OCI-LY7 (cell line): Measurements from ENCODE around the gene RNF150. TPM values are rescaled to one million over a fixed set of nuclear protein-coding genes. Genes with fewer than 3 reads are reported as not detected.

Experiments used
- BruUV-seq: library from RNA; stranded (reverse); fragments of 400-500 nt; replicated peaks from 2 replicates; lab custom pipeline; 2021; lab: Mats Ljungman, UMichigan
- CTCF ChIA-PET: fragments of 300-600 bp; sonication (Branson Sonifier 250); formaldehyde crosslinking; loops from one replicate; lab custom pipeline; 2022; ENCODE audit warnings: antibody characterized with exemption; ENCODE audit not compliant: unreplicated experiment; lab: Charles Lee
- POLR2A ChIA-PET: fragments of 300-600 bp; sonication (Branson Sonifier 250); formaldehyde crosslinking; loops from one replicate; lab custom pipeline; 2022; ENCODE audit warnings: antibody characterized with exemption; lab: Charles Lee
- DNase-seq: peaks from one replicate; pipeline ENCODE4 v3.0.0-alpha.2; 2015; ENCODE audit warnings: low spot score
- H2AFZ ChIP-seq: fragments of 200-600 bp; sonication (generic), shearing (Covaris generic); 2 replicates; pipeline ENCODE4 v1.6.1; 2014; ENCODE audit warnings: mild to moderate bottlenecking, antibody characterized with exemption, low read length, moderate library complexity
- H3K27ac ChIP-seq: fragments of 200-600 bp; sonication (generic); 2 replicates; pipeline ENCODE4 v1.5.1; 2014; ENCODE audit warnings: mixed run types, low read depth, mild to moderate bottlenecking, moderate library complexity, low read length, inconsistent platforms; ENCODE audit not compliant: poor library complexity, severe bottlenecking
- H3K36me3 ChIP-seq: fragments of 200-600 bp; sonication (generic); 2 replicates; pipeline ENCODE4 v1.6.1; 2014; ENCODE audit warnings: mild to moderate bottlenecking, antibody characterized with exemption, low read length, moderate library complexity, mixed read lengths; ENCODE audit not compliant: insufficient read depth
- H3K4me1 ChIP-seq: fragments of 200-600 bp; sonication (generic); 2 replicates; pipeline ENCODE4 v1.5.1; 2014; ENCODE audit warnings: mild to moderate bottlenecking, low read length; ENCODE audit not compliant: insufficient read depth, poor library complexity, severe bottlenecking
- H3K4me2 ChIP-seq: fragments of 200-600 bp; sonication (generic); 2 replicates; pipeline ENCODE4 v1.6.1; 2014; ENCODE audit warnings: mild to moderate bottlenecking, low read length
- H3K4me3 ChIP-seq: fragments of 200-600 bp; sonication (generic); 2 replicates; pipeline ENCODE4 v1.5.1; 2014; ENCODE audit warnings: mild to moderate bottlenecking, low read depth, low read length; ENCODE audit not compliant: poor library complexity, severe bottlenecking
- H3K79me2 ChIP-seq: fragments of 200-600 bp; sonication (generic); 2 replicates; pipeline ENCODE4 v1.6.1; 2016; ENCODE audit warnings: low read depth, mild to moderate bottlenecking, low read length, moderate library complexity, mixed read lengths; ENCODE audit not compliant: insufficient read depth
- H3K9me2 ChIP-seq: fragments of 200-600 bp; sonication (generic); 2 replicates; pipeline ENCODE4 v1.6.1; 2016; ENCODE audit warnings: mild to moderate bottlenecking, low read length, mixed read lengths; ENCODE audit not compliant: insufficient read depth
- H3K9me3 ChIP-seq: fragments of 200-600 bp; sonication (generic); 2 replicates; pipeline ENCODE4 v1.6.1; 2014; ENCODE audit warnings: mild to moderate bottlenecking, mixed run types, low read length, mixed read lengths
- H4K20me1 ChIP-seq: fragments of 200-600 bp; sonication (generic); 2 replicates; pipeline ENCODE4 v1.6.1; 2014; ENCODE audit warnings: mild to moderate bottlenecking, antibody characterized with exemption, low read length, moderate library complexity, mixed read lengths; ENCODE audit not compliant: insufficient read depth
- EZH2phosphoT487 ChIP-seq: fragments of 200-600 bp; sonication (generic); IDR thresholded peaks from 2 replicates; pipeline ENCODE4 v1.6.1; 2018; ENCODE audit warnings: low read depth, borderline replicate concordance, mild to moderate bottlenecking, mixed run types, antibody characterized with exemption, low read length, moderate library complexity, mixed read lengths
- intact Hi-C: fragments of 100-400 bp; cut with micrococcal nuclease; formaldehyde crosslinking; loops from one replicate; pipeline ENCODE4 v1.10.0; 2022; ENCODE audit not compliant: unreplicated experiment
- total RNA-seq, 2 experiments: library from RNA; depleted of rRNA in 1 of 2; stranded (reverse); fragments of >200 nt in 1 of 2; shearing (Covaris generic) in 1 of 2; gene quantifications; 2 replicates each; pipeline ENCODE4 v1.2.3, GENCODE V29; 2014 to 2022
- TF ChIP-seq, protein P1 (sequence below): fragments of 200-600 bp; sonication (generic); conservative IDR thresholded peaks from 2 replicates; pipeline ENCODE4 v1.5.1; 2014; ENCODE audit warnings: mild to moderate bottlenecking, antibody characterized with exemption, low read length, moderate library complexity, mixed read lengths

Gene RNF150
- total RNA-seq, 2 experiments from 2014 or later, result not detected

DNA sequence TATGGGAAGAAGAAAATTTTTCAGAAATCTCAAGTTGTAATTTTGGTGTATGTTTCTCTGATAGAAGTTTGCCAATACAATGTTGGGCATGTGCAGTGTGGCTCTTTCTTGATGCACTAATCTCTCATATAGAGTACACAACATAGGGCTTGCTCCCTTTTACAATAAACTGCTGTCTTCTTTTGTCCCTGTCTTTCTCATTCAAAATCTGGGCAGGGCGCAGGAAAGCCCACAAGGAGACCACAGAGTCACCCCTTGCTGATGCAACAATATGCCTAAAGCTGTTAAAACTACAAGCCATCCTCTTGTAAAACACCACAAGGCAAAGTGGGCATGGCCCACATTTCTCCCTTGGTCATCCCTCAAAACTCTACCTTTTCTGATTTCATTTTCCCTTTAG, 313.7 kb downstream of the RNF150 start:
- Histone ChIP-seq H3K27ac (no peak overlapping the region), H3K9me2 (no peaks in the 10 kb centered on the region), H3K79me2 (no peaks in the 10 kb centered on the region), H3K4me1 (peaks cover 26% of the 10 kb centered on the region), H3K36me3 (no peaks in the 10 kb centered on the region), H2AFZ (peak overlapping the region; percentile 16; the same call in 1 of the 2 replicates), H4K20me1 (no peaks in the 10 kb centered on the region), H3K4me3 (no peak overlapping the region), H3K9me3 (no peaks in the 10 kb centered on the region), H3K4me2 (0 out of 2 replicates have a peak overlapping the region, but pooled peaks have one; percentile 5)
- BruUV-seq, result no TSS peak
- ChIA-PET CTCF (no interaction called here), POLR2A (interaction anchor here (0.6 to 1.7 kb wide), 11 partner anchors 9 to 204 kb away, joined by 3 to 10 read pairs (median 3); no protein-coding TSS in a partner anchor)
- intact Hi-C loops, result no loop called here
- TF ChIP-seq, protein P1, sequence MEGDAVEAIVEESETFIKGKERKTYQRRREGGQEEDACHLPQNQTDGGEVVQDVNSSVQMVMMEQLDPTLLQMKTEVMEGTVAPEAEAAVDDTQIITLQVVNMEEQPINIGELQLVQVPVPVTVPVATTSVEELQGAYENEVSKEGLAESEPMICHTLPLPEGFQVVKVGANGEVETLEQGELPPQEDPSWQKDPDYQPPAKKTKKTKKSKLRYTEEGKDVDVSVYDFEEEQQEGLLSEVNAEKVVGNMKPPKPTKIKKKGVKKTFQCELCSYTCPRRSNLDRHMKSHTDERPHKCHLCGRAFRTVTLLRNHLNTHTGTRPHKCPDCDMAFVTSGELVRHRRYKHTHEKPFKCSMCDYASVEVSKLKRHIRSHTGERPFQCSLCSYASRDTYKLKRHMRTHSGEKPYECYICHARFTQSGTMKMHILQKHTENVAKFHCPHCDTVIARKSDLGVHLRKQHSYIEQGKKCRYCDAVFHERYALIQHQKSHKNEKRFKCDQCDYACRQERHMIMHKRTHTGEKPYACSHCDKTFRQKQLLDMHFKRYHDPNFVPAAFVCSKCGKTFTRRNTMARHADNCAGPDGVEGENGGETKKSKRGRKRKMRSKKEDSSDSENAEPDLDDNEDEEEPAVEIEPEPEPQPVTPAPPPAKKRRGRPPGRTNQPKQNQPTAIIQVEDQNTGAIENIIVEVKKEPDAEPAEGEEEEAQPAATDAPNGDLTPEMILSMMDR, result no peak
- TF ChIP-seq EZH2phosphoT487, result no peak
- DNase-seq, result no peak

DNA sequence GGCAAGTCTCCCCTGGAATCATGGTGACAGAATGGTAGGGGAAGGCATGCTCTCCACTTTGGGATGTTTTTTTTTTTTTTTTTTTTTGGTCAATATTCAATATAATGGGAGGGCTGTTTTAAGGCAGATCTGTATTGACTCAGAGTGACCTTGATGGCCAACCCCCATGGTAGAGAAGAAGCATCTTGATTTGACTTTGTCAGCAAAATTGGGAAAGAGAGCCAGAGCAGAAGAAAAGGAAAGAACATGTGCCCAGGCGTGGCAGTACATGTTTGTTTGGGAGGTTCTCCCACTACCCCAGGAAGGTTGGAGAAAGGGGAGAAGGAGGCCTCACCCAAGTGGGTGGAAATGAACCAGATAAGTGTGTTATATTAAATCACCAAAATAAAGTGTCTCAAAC, 314.8 kb downstream of the RNF150 start:
- H3K27ac ChIP-seq, result no peak overlapping the region
- POLR2A ChIA-PET, result interaction anchor here (1.1 to 1.7 kb wide), 6 partner anchors 9 to 53 kb away, joined by 3 to 10 read pairs (median 6); no protein-coding TSS in a partner anchor
- no peaks in the 10 kb centered on the region for H3K79me2 ChIP-seq
- intact Hi-C loops, result no loop called here
- H2AFZ ChIP-seq, result no peak overlapping the region
- peaks cover 32% of the 10 kb centered on the region for H3K4me1 ChIP-seq
- H4K20me1 ChIP-seq, result no peaks in the 10 kb centered on the region
- no peaks in the 10 kb centered on the region for H3K9me3 ChIP-seq
- no peaks in the 10 kb centered on the region for H3K9me2 ChIP-seq
- BruUV-seq, result no TSS peak
- TF ChIP-seq, protein P1, result no peak
- TF ChIP-seq EZH2phosphoT487, result no peak
- H3K4me3 ChIP-seq, result no peak overlapping the region
- H3K4me2 ChIP-seq, result no peak overlapping the region
- no peak for DNase-seq
- no peaks in the 10 kb centered on the region for H3K36me3 ChIP-seq
- CTCF ChIA-PET, result no interaction called here

DNA sequence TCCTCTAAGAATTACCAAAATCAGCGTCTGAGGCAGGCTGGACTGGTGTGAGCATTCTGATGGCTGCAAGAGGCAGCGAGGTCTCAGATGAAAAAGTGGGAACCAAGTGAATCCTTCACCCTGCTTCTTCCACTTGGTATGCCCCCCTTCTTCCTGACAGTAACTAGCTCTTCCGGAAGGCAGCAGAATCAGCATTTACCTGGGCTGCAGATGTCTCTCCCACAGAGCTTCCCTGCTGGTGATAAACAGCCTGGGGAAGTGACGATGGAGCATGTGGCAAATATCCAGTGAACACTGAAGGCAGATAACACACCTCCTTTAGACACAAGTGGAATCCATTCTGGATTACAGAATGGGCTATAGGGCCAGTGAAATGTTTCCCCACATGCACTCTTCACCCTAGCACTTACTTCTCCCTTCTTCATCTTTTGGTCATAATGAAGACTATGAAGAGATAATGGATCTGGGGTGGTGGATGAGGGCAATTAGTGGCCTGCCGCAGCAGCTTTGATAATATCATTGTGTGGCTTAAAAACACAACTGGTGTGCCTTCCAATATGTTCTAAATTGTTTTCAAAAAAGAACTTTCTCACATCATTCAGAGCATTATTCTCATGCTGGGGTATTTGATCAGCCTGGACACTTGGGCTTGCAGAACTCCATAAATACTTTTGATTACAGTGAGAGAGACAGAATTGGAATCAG, 316.3 kb downstream of the RNF150 start:
- no peaks in the 10 kb centered on the region for H3K36me3 ChIP-seq
- TF ChIP-seq, protein P1, result no peak

More for the DNA sequence above, 316.3 kb downstream of the RNF150 start:
- H3K4me1 ChIP-seq, result peaks cover 40% of the 10 kb centered on the region
- no TSS peak for BruUV-seq
- intact Hi-C loops, result no loop called here
- H2AFZ ChIP-seq, result peak overlapping the region; percentile 50
- H3K9me2 ChIP-seq, result no peaks in the 10 kb centered on the region
- H3K79me2 ChIP-seq, result no peaks in the 10 kb centered on the region
- H4K20me1 ChIP-seq, result no peaks in the 10 kb centered on the region
- H3K9me3 ChIP-seq, result no peaks in the 10 kb centered on the region
- ChIA-PET CTCF (no interaction called here), POLR2A (interaction anchor here (0.8 to 5.7 kb wide), 4 partner anchors 10 to 189 kb away, joined by 3 to 76 read pairs (median 4); no protein-coding TSS in a partner anchor)
- H3K4me2 ChIP-seq, result no peak overlapping the region; the same call in 1 of the 2 replicates
- no peak overlapping the region for H3K4me3 ChIP-seq
- DNase-seq, result no peak
- no peak overlapping the region for H3K27ac ChIP-seq
